Measurements from ENCODE around the gene ENPP3. TPM values are rescaled to one million over a fixed set of nuclear protein-coding genes. Genes with fewer than 3 reads are reported as not detected.

The ENPP3 gene
- total RNA-seq, 2 donors from 2014 or later, result 0.16 to 0.53 TPM

DNA sequence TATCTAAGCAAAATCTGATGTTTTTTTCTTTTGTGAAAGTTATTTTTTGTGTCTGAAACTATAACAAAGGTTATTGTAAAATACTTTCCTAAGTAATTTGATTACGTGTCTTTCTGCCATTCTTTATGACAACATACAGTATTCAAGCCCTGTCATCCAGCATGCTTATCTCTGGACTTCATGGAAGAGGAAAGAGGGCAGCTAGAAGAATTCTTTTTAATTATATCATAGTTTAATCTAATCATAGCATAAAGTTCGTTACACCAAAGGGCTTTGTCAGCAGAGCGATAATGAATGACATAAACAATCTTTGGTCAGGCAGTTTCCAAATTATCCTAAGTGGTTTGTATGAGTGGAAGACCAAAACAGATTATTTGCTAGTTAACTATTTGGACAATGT is 3.5 kb downstream of the ENPP3 start:
- DNase-seq, result no peak
- no peak for ATAC-seq
- intact Hi-C loops (cut with DNase I), result no loop called here

DNA sequence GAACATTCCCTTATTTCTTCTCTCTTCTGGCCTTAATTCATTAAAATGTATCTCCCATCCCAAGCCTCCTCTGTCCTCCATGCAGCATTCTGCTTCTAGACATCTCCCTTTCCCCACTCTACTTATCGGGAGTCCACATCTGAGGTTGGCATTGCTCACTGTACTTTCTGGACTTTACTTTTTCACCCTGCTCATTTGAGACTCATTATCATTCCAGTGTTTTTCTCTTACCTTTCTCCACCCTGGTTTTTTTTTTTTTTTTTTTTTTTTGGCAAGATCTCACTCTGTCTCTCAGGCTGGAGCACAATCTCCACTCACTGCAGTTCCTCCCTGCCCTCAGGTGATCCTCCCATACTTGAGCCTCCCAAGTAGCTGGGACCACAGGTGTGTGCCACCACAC is 4.5 kb downstream of the ENPP3 start:
- intact Hi-C loops (cut with DNase I), result no loop called here
- no peak for ATAC-seq
- DNase-seq, result no peak

DNA sequence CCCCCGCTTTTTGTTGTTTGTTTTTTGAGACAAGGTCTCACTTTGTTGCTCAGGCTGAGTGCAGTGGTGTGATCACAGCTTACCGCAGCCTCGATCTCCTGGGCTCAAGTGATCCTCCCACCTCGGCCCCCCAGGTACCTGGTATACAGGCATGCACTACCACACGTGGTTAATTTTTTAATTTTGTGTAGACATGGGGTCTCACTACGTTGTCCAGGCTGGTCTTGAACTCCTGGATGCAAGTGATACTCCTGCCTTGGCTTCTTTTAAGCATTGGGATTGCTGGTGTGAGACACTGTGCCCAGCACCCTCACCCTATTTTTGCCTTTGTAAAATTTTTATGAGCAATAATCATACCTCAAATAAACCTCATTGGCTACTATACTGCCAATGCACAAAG is 5.5 kb downstream of the ENPP3 start:
- no peak for DNase-seq
- intact Hi-C loops (cut with DNase I), result no loop called here

DNA sequence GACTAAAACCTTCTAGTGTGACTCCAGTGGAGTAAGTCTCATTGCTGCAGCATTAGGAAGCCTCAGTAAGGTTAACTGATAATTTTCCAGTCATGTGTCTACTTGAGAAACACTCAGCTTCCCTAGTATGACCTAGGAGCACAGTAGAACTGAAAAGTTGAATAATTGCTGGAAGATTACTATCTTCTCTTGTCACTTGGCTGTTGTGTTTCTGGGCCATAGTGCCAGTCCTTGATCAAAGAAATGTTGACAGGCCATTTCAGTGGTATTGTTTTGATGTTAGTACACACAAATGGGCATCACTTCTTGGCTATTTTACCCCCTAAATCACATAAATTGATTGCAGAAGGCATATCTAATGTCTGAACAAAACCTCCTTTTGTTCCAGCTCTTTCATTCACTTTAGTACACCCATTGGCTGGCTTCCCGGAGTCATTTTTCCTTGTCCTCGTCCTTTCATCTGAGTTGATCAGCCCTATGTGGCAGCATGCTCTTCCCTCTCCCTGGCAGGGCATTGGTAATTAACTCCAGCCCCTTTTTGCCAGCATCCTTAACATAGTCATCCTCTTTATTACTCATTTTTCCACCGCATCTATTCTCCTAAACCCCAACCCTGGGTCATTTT is 6.0 kb downstream of the ENPP3 start:
- ATAC-seq, result no peak
- no peak for DNase-seq
- intact Hi-C loops (cut with DNase I), result no loop called here

More for the DNA sequence above, 5.5 kb downstream of the ENPP3 start:
- ATAC-seq, result no peak

DNA sequence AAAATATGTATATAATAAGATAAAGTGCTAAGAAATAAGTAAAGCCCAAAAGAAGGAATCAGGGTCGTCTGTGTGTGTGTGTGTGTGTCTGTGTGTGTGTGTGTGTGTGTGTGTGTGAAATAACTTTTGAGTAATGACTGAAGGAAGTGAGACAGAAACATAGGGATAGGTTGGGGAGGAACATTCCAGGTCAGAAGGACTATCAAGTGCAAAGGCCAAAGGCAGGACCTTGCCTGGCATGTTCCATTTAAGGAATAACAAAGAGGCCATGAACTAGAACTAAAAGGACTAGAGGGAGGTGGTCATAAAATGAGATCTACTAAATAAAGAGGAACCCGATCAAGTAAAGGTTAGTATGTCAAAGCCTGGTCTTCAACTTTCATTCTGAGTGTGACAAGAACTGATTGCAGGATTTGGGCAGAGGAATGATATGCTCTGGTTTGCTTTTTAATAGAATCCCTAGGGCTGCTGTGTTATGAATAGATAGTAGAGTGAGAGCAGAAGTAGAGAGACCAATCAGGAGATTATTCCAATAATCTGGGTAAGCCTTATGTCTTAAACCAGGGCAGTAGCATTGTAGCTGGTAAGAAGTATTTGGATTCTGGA is 6.9 kb downstream of the ENPP3 start:
- DNase-seq (no peak), ATAC-seq (no peak)
- intact Hi-C loops (cut with DNase I), result no loop called here

DNA sequence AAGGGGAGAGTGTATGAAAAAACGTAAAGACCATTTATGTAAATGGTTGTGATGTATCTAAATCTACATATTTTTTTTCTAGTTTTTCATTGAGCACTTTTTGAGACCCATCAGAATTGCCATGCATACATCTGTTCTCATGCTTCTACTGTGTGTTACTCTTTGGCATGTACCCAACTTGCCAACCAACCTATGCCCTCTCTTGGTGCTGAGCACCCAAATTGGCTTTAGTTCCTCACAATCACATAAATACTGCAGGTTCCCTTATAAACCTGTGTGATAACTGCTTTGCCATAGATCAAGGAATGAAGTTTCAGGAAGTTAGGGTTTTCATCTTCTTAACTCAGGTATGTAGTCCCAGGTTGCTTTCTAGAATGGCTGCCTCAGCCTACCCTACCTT is 7.8 kb downstream of the ENPP3 start:
- intact Hi-C loops (cut with DNase I), result no loop called here
- no peak for DNase-seq
- ATAC-seq, result no peak

DNA sequence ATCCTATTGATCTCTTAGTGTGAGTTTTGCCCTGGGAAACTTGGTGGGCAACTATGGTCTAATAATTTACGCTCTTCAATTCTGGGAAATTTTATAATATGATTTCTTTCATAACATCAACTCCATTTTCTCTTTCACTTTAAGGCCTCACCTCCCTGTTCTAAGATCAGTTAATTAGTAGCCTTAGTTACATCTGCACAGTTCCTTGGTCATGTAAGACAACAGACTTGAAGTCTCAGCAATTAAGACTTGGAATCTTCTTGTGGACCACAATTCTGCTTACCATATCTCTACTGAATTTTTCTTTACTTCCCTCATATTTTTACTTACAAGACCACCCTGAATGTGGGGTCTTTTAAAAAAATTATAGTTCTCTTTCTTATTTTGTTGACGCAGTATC is 8.7 kb downstream of the ENPP3 start:
- ATAC-seq, result no peak
- intact Hi-C loops (cut with DNase I), result no loop called here
- DNase-seq, result no peak

DNA sequence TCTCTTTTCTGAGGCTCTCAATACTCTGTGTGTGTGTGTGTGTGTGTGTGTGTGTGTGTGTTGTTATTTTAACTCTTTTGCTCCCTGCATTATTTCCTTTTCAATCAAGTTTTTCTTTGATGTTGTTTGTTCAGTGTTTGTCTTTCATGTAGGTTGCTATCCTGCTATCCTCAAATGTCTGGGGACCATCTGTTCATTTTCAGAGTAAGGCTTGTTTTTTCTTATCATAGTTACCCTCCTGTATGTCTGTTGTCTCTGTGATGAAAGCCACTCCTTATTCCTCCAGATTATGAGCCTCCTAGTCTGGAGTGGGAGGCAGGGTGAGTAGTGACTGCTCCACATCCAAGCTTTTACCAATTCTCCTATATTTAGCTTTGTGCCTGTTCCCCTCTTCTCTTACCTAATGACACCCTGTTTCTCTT is 9.2 kb downstream of the ENPP3 start:
- DNase-seq, result no peak
- intact Hi-C loops (cut with DNase I), result no loop called here
- no peak for ATAC-seq

DNA sequence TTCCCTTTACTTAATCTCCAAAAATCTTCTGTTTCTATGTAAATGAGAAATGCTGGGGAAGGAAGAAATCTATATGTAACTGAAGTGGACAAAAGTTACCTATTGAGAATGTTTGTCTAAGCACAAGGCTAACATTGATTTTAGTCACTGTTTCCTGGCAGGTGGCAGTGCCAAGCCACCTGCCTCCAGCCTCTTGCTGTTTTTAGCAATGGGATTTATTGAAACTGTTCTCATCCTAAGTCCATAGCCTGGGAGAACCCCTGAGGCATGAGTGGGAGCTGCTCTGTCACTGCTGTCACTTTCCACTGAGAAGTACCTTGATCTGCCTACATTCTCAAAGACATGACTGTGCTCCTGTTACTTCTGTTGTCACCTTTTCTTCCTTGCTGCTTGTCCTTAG is 14.7 kb downstream of the ENPP3 start:
- intact Hi-C loops (cut with DNase I), result no loop called here
- DNase-seq (no peak), ATAC-seq (no peak)

DNA sequence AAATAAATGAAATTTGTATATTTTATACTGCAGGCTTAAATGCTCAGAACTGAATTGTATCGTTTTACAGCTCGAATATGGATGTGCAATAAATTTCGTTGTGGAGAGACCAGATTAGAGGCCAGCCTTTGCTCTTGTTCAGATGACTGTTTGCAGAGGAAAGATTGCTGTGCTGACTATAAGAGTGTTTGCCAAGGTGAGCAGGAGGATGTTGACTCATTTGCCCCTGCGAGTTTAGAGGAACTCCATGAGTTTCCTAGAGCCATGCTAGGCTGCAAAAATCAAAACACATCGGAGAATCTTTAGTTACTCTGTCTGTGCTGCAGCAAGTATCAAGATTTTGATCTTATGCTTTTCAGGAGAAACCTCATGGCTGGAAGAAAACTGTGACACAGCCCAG is 15.4 kb downstream of the ENPP3 start:
- DNase-seq (no peak), ATAC-seq (no peak)
- intact Hi-C loops (cut with DNase I), result no loop called here

DNA sequence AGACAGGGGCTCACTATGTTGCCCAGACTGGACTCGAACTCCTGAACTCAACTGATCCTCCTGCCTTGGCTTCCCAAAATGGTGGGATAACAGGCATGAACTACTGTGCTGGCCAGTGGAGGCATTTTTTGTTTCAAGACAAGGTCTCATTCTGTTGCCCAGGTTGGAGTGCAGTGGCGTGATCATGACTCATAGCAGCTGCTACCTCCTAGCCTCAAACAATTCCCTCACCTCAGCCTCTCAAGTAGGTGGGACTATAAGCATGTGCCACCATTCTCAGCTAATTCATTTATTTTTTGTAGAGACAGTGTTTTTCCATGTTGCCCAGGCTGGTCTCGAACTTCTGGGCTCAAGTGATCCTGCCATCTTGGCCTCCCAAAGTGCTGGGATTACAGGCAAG is 17.2 kb downstream of the ENPP3 start:
- no peak for ATAC-seq
- intact Hi-C loops (cut with DNase I), result no loop called here
- DNase-seq, result no peak

DNA sequence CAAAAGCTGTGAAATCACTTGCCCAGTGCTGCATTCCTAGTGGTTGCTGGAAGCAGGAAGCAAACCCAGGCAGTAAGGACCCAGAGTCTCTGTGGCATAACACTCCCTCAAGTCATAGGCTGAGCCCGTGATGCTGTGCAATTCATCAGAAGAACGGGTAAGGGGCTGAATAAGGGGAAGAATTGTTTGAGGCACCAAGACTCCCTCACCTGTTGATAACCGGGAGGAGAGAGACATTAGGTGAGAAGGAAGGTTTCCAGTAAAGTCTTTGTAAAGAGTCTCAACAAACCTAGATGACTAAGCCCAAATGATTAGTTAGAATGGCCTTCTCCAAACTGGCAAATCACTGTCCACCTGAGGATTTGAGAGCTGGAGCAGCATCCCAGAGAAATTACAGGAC is 18.3 kb downstream of the ENPP3 start:
- intact Hi-C loops (cut with DNase I), result no loop called here
- ATAC-seq (no peak), DNase-seq (no peak)

DNA sequence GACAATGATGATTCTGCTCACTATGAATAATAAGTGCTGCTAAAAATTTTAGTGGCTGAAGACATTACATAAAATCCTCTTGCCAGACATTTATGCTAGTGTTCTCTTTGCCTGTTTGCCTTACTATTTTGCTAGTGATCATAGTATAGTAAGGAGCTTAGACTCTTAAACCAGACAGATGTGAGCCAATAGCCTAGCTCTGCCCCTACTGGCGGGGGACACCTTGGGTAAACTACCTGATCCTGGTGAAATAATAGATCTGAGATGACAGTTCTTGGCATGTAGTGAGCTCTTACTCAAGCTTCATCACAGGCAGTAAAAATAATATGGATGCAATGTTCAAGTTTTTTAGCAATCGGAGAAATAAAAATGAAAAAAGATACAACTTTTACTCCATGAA is 18.8 kb downstream of the ENPP3 start:
- intact Hi-C loops (cut with DNase I), result no loop called here

DNA sequence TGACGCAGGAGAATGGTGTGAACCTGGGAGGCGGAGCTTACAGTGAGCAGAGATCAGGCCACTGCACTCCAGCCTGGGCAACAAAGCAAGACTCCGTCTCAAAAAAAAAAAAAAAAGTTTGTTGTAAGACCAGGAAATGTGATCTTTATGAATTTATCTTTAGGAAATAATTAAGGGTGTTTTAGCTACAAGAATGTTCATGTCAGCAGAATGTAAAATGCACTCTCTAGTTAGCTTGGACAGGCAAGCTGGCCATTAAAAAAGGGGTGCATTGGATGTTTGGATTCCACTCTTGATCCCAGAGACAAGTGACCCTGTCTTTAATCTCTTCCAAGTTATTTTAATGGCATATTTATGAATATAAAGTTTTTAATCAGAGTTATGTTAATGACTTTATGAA is 19.6 kb downstream of the ENPP3 start:
- ATAC-seq (no peak), DNase-seq (no peak)
- intact Hi-C loops (cut with DNase I), result no loop called here

More for the DNA sequence above, 18.8 kb downstream of the ENPP3 start:
- no peak for DNase-seq
- ATAC-seq, result no peak

DNA sequence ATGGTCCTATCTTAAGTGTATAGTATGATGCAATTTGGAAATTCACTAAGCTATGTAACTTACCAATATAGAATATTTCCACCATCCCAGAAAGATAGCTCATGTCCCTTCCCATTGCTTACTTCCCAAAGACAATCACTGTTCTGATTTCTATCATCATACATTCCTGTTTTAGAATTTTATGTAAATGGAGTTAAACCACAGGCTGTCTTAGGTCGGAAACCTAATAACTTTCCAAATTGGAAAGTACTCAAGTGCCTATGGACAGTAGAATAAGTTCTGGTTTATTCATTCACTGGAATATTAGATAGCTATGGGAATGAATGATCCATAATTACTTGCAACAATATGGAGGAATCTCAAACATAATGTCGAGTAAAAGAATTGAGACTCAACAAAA is 20.1 kb downstream of the ENPP3 start:
- ATAC-seq, result no peak
- no peak for DNase-seq
- intact Hi-C loops (cut with DNase I), result no loop called here

DNA sequence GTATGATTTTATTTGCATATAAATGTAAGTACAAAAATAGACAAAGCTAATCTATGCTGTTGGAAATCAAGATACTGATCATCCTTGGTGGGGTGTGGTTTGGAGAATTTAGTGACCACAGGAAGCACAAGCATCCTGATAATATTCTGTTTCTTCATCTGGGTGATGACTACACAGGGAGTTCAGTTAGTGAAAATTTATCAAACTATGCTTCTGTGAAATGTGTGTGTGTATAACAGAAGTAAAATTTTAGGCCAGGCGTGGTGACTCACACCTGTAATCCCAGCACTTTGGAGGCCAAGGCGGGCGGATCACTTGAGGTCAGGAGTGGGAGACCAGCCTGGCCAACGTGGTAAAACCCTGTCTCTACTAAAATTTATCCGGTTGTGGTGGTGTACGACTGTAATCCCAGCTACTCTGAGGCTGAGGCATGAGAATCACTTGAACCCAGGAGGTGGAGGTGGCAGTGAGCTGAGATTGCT is 20.6 kb downstream of the ENPP3 start:
- DNase-seq (no peak), ATAC-seq (no peak)
- intact Hi-C loops (cut with DNase I), result no loop called here

DNA sequence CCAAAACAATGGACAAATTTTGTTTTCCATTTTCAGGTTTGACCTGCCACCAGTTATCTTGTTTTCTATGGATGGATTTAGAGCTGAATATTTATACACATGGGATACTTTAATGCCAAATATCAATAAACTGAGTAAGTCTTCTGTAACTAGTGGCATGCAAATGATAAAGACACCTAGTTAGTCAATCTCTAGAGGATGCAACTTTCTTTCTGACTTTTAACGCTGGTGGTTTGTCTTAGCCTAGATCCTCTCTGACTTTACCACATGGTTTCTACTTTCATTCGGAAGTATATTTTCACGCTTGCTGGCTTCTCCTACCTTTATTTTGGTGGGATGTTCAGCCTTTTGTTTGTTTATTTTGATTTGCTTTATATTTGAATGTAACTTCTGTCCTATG is 21.2 kb downstream of the ENPP3 start:
- intact Hi-C loops (cut with DNase I), result no loop called here
- no peak for ATAC-seq

DNA sequence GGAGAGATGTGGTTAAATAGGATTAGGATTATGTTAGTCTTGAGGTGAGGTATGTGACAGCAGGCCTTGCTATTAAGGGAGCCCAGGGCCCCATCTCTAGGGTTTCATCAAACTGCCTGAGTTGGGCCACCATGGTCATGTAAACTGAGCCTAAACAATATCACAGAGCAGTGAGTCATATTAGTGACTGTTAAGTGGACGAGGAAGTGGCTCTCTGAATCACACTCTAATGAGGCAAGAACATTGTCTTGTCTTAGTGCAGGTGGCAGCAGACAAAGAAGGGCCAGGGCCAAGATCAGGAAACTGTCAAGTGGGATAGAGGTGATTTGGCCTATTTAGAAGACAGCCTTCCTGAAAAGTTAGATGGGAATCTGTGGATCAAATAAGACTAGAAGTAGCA is 23.1 kb downstream of the ENPP3 start:
- ATAC-seq (no peak), DNase-seq (no peak)
- intact Hi-C loops (cut with DNase I), result no loop called here

More for the DNA sequence above, 21.2 kb downstream of the ENPP3 start:
- no peak for DNase-seq

DNA sequence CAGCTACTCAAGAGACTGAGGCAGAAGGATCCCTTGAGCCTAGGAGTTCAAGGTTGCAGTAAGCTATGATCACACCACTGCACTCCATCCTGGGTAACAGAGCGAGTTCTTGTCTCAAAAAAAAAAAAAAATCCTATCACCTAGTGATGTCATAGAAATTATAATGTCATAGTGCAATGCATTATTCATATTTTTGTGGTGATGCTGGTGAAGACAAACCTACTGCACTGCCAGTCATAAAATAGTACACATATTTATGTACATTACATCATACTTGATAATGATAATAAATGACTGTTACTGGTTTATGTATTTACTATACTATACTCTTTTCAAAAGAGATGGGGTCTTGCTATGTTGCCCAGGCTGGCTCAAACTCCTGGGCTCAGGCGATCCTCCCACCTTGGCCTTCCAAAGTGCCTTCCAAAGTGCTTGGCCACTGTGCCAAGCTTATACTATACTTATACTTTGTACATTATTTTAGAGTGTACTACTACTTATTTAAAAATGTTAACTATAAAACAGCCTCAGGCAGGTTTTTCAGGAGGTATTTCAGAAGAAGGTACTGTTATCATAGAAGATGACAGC is 26.6 kb downstream of the ENPP3 start:
- ATAC-seq, result no peak
- DNase-seq, result no peak
- intact Hi-C loops (cut with DNase I), result no loop called here

DNA sequence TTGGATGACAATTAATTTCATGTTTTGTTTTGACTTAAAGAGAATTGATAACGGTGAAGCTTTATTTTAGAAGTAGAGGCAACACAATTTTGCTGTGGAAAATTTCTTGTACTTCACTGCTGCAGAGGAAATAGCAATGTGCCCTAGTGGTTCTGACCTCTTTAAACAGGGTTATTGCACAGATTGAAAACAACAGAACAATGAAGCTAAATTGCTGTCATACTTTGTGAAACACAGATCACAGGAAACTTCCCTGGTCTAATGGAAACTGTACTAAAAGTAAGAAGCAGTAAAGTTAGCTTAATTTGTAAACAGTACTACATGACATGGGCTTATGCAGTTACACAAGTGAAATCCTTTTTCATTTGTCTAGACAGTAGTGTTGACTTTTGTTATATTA is 32.8 kb downstream of the ENPP3 start:
- intact Hi-C loops (cut with DNase I), result no loop called here
- ATAC-seq, result no peak
- no peak for DNase-seq

DNA sequence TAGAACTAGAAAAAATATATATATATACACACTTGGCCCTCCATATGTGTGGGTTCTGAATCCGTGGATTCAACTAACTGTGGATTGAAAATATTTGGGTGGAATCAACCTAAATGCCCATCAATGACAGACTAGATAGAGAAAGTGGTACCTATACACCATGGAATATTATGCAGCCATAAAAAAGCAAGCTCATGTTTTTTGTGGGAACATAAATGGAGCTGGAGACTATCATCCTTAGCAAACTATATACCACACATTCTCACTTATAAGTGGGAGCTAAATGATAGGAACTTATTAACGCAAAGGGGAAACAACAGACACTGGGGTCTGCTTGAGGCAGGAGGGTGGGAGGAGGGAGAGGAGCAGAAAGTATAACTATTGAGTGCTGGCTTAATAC is 36.1 kb downstream of the ENPP3 start:
- DNase-seq, result no peak
- no peak for ATAC-seq
- intact Hi-C loops (cut with DNase I), result no loop called here
